ENCODE data around the gene AP2A1. TPM values are rescaled to one million over a fixed set of nuclear protein-coding genes. Genes with fewer than 3 reads are reported as not detected.

Gene AP2A1
- total RNA-seq, 1 experiment from 2014 or later, result 119 TPM

DNA sequence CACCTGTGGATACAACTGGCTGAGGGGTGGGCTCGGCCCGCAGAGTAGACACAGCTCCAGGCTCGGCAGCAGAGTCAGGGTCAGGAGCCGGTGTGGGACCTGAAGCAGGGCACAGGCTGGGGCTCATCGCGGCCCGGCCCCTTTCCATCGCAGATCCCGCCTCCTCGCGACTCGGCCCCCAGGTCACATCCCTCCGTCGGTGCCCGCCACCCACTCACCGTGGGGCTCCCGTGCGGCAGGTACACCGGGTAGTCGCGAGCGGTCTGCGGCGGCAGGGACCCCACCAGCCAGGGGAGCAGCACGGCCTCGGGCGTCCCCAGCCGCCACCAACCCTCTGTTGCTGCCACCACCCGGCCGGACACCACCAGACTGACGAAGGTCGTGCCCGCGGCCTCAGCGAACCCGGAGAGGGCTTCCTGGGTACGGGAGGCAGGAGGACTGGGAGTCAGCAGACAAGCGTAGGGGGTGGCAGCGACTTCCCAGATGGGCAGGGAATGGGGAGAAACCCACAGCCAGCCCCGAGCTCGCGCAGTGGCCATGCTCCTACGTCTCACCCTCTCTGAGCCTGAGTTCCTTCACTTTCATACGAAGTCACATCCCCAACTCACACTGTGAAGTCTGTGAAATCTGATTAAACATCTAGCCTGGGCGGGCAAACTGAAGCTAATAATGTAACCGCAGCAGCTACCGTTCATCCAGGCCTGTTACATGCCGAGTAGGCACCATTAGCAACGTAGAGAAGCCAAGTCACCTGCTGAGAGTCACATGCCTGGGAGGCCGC lies 42.5 kb downstream of the AP2A1 start (continued):
- TF ChIP-seq FOXJ3 (CRISPR knock-in tag; IDR thresholded peaks at IDR 0.05; ENCODE audit: borderline replicate concordance) (no peak), ZNF317 (CRISPR knock-in tag; IDR thresholded peaks at IDR 0.05; ENCODE audit: borderline replicate concordance, low read depth) (0 out of 2 replicates have a peak, but pooled peaks have one; percentile 59), CBFB (CRISPR knock-in tag; IDR thresholded peaks at IDR 0.05; ENCODE audit: low read depth) (peak; percentile 59; the same call in 1 of the 2 replicates), NFE2L1 (CRISPR knock-in tag; IDR thresholded peaks at IDR 0.05) (peak; percentile 45; the same call in 1 of the 2 replicates)
- TF ChIP-seq, protein P1, sequence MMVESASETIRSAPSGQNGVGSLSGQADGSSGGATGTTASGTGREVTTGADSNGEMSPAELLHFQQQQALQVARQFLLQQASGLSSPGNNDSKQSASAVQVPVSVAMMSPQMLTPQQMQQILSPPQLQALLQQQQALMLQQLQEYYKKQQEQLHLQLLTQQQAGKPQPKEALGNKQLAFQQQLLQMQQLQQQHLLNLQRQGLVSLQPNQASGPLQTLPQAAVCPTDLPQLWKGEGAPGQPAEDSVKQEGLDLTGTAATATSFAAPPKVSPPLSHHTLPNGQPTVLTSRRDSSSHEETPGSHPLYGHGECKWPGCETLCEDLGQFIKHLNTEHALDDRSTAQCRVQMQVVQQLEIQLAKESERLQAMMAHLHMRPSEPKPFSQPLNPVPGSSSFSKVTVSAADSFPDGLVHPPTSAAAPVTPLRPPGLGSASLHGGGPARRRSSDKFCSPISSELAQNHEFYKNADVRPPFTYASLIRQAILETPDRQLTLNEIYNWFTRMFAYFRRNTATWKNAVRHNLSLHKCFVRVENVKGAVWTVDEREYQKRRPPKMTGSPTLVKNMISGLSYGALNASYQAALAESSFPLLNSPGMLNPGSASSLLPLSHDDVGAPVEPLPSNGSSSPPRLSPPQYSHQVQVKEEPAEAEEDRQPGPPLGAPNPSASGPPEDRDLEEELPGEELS (CRISPR knock-in tag; IDR thresholded peaks at IDR 0.05), result peak; percentile 52
- TF ChIP-seq, protein P2, sequence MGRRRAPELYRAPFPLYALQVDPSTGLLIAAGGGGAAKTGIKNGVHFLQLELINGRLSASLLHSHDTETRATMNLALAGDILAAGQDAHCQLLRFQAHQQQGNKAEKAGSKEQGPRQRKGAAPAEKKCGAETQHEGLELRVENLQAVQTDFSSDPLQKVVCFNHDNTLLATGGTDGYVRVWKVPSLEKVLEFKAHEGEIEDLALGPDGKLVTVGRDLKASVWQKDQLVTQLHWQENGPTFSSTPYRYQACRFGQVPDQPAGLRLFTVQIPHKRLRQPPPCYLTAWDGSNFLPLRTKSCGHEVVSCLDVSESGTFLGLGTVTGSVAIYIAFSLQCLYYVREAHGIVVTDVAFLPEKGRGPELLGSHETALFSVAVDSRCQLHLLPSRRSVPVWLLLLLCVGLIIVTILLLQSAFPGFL (CRISPR knock-in tag; IDR thresholded peaks at IDR 0.05; ENCODE audit: borderline replicate concordance), result no peak
- TF ChIP-seq, protein P3, sequence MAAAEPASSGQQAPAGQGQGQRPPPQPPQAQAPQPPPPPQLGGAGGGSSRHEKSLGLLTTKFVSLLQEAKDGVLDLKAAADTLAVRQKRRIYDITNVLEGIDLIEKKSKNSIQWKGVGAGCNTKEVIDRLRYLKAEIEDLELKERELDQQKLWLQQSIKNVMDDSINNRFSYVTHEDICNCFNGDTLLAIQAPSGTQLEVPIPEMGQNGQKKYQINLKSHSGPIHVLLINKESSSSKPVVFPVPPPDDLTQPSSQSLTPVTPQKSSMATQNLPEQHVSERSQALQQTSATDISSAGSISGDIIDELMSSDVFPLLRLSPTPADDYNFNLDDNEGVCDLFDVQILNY (CRISPR knock-in tag; IDR thresholded peaks at IDR 0.05), result 0 out of 2 replicates have a peak, but pooled peaks have one; percentile 49
- TF ChIP-seq, protein P4, sequence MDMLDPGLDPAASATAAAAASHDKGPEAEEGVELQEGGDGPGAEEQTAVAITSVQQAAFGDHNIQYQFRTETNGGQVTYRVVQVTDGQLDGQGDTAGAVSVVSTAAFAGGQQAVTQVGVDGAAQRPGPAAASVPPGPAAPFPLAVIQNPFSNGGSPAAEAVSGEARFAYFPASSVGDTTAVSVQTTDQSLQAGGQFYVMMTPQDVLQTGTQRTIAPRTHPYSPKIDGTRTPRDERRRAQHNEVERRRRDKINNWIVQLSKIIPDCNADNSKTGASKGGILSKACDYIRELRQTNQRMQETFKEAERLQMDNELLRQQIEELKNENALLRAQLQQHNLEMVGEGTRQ (CRISPR knock-in tag; IDR thresholded peaks at IDR 0.05), result peak; percentile 31; the same call in 1 of the 2 replicates

DNA sequence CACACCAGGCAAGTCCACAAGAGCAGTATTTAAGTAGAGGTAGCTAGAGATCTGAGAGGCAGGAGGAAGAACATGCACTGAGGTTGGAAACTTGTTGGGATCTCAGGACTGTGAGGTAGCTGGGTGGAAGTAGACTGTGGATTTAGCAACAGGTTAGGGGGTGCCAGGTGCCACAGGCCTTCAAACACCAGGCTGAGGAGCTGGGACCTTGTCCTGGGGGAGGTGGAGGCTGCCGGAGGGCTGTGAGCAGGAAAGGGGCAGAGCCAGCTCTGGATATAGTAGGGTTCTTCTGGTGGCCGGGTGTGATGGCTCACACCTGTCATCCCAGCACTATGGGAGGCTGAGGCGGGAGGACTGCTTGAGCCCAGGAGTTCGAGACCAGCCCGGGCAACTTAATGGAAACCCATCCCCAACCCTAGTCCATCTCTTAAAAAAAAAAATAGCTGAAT lies 43.2 kb downstream of the AP2A1 start:
- ATAC-seq, result no peak
- POLR2A ChIA-PET, result interaction anchor here (1.0 to 2.1 kb wide), 3 partner anchors 9 to 59 kb away, joined by 3 to 7 read pairs (median 4); partner anchors contain the start of gene AP2A1
- peak overlapping the region; percentile 84 for H3K27ac Mint-ChIP-seq
- peaks cover 35% of the 10 kb centered on the region for H3K4me1 Mint-ChIP-seq
- peaks cover 7% of the 10 kb centered on the region for H3K36me3 Mint-ChIP-seq
- peaks cover 5% of the 10 kb centered on the region; the same call in 1 of the 2 replicates for H3K27me3 Mint-ChIP-seq (ENCODE audit: low read depth)
- CTCF ChIA-PET, result interaction anchor here (0.7 to 1.4 kb wide), 3 partner anchors 11 to 215 kb away, joined by 3 to 4 read pairs (median 3); partner anchors contain the start of gene AP2A1
- no peak for DNase-seq (ENCODE audit: low spot score)
- no peaks in the 10 kb centered on the region for H3K9me3 Mint-ChIP-seq
- peak overlapping the region; percentile 79 for H3K4me3 Mint-ChIP-seq
- no peak for TF ChIP-seq SMAD4 (CRISPR knock-in tag; IDR thresholded peaks at IDR 0.05)
- TF ChIP-seq, protein P1 (CRISPR knock-in tag; IDR thresholded peaks at IDR 0.05), result no peak
- TF ChIP-seq, protein P5, sequence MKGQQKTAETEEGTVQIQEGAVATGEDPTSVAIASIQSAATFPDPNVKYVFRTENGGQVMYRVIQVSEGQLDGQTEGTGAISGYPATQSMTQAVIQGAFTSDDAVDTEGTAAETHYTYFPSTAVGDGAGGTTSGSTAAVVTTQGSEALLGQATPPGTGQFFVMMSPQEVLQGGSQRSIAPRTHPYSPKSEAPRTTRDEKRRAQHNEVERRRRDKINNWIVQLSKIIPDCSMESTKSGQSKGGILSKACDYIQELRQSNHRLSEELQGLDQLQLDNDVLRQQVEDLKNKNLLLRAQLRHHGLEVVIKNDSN (CRISPR knock-in tag; IDR thresholded peaks at IDR 0.05), result no peak
- TF ChIP-seq ESRRA (CRISPR knock-in tag; IDR thresholded peaks at IDR 0.05; ENCODE audit: borderline replicate concordance), result no peak
- TF ChIP-seq CBFB (CRISPR knock-in tag; IDR thresholded peaks at IDR 0.05; ENCODE audit: low read depth), result no peak
- TF ChIP-seq RORB (CRISPR knock-in tag; IDR thresholded peaks at IDR 0.05), result no peak
- TF ChIP-seq RELA (CRISPR knock-in tag; IDR thresholded peaks at IDR 0.05; ENCODE audit: borderline replicate concordance), result no peak
- TF ChIP-seq, protein P3 (CRISPR knock-in tag; IDR thresholded peaks at IDR 0.05), result no peak
- TF ChIP-seq CREB1 (CRISPR knock-in tag; IDR thresholded peaks at IDR 0.05), result no peak
- no peak for TF ChIP-seq FOXJ3 (CRISPR knock-in tag; IDR thresholded peaks at IDR 0.05; ENCODE audit: borderline replicate concordance)
- TF ChIP-seq TEAD4 (CRISPR knock-in tag; IDR thresholded peaks at IDR 0.05), result no peak
- no peak for TF ChIP-seq ZNF219 (CRISPR knock-in tag; IDR thresholded peaks at IDR 0.05; ENCODE audit: borderline replicate concordance)
- TF ChIP-seq, protein P6, sequence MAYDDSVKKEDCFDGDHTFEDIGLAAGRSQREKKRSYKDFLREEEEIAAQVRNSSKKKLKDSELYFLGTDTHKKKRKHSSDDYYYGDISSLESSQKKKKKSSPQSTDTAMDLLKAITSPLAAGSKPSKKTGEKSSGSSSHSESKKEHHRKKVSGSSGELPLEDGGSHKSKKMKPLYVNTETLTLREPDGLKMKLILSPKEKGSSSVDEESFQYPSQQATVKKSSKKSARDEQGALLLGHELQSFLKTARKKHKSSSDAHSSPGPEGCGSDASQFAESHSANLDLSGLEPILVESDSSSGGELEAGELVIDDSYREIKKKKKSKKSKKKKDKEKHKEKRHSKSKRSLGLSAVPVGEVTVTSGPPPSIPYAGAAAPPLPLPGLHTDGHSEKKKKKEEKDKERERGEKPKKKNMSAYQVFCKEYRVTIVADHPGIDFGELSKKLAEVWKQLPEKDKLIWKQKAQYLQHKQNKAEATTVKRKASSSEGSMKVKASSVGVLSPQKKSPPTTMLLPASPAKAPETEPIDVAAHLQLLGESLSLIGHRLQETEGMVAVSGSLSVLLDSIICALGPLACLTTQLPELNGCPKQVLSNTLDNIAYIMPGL (CRISPR knock-in tag; IDR thresholded peaks at IDR 0.05), result no peak
- TF ChIP-seq, protein P7, sequence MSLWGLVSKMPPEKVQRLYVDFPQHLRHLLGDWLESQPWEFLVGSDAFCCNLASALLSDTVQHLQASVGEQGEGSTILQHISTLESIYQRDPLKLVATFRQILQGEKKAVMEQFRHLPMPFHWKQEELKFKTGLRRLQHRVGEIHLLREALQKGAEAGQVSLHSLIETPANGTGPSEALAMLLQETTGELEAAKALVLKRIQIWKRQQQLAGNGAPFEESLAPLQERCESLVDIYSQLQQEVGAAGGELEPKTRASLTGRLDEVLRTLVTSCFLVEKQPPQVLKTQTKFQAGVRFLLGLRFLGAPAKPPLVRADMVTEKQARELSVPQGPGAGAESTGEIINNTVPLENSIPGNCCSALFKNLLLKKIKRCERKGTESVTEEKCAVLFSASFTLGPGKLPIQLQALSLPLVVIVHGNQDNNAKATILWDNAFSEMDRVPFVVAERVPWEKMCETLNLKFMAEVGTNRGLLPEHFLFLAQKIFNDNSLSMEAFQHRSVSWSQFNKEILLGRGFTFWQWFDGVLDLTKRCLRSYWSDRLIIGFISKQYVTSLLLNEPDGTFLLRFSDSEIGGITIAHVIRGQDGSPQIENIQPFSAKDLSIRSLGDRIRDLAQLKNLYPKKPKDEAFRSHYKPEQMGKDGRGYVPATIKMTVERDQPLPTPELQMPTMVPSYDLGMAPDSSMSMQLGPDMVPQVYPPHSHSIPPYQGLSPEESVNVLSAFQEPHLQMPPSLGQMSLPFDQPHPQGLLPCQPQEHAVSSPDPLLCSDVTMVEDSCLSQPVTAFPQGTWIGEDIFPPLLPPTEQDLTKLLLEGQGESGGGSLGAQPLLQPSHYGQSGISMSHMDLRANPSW (CRISPR knock-in tag; conservative IDR thresholded peaks at IDR 0.05; ENCODE audit: low read depth), result no peak
